ENCODE results near the gene CYP2W1. TPM values are rescaled to one million over a fixed set of nuclear protein-coding genes. Genes with fewer than 3 reads are reported as not detected.
"Not testable (repeated sequence)": the region's sequence is repeated elsewhere in the genome, so short reads cannot be mapped to it uniquely, and the experiment has no call there.

CYP2W1 gene
- total RNA-seq, 1 experiment from 2014 or later = not detected

DNA sequence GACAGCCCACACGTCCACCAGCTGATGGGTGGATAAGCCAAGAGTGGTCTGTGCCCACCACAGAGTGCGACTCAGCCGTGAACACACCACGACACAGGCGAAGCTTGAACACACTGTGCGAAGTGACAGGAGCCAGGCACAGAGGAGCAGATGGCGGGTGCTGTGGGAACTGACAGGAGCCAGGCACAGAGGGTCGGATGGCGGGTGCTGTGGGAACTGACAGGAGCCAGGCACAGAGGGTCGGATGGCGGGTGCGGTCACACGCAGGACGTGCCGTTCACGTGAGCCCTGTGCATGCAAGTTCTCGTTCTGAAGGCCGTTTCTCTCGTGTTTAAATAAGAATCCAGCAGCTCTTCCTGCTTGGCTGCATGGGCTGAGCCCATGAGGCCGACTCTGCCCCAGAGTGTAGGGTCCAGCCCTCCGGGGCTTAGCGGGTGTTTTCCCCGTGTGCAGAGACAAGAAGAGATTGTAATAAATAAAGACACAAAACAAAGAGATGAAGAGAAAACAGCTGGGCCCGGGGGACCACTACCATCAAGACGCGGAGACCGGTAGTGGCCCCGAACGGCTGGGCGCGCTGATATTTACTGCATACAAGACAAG is 22.6 kb upstream of the CYP2W1 start:
- no peak for DNase-seq (ENCODE audit: unreplicated experiment)
- H3K9me3 Mint-ChIP-seq (ENCODE audit: unreplicated experiment) = no peaks in the 10 kb centered on the region
- TF ChIP-seq, protein P1, sequence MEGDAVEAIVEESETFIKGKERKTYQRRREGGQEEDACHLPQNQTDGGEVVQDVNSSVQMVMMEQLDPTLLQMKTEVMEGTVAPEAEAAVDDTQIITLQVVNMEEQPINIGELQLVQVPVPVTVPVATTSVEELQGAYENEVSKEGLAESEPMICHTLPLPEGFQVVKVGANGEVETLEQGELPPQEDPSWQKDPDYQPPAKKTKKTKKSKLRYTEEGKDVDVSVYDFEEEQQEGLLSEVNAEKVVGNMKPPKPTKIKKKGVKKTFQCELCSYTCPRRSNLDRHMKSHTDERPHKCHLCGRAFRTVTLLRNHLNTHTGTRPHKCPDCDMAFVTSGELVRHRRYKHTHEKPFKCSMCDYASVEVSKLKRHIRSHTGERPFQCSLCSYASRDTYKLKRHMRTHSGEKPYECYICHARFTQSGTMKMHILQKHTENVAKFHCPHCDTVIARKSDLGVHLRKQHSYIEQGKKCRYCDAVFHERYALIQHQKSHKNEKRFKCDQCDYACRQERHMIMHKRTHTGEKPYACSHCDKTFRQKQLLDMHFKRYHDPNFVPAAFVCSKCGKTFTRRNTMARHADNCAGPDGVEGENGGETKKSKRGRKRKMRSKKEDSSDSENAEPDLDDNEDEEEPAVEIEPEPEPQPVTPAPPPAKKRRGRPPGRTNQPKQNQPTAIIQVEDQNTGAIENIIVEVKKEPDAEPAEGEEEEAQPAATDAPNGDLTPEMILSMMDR (IDR thresholded peaks at IDR 0.05; ENCODE audit: unreplicated experiment) = no peak
- intact Hi-C loops (cut with micrococcal nuclease) = no loop called here
- ChIA-PET CTCF (interaction anchor here (0.9 kb wide), 1 partner anchor 51 kb away, joined by 4 read pairs; no protein-coding TSS in a partner anchor), POLR2A (interaction anchor here (1.4 to 1.9 kb wide), 2 partner anchors 11 to 15 kb away, joined by 4 to 5 read pairs; partner anchors contain the start of gene COX19)
- H3K27me3 Mint-ChIP-seq (ENCODE audit: insufficient read depth, unreplicated experiment) = no peaks in the 10 kb centered on the region
- H3K27ac Mint-ChIP-seq (ENCODE audit: low read depth, unreplicated experiment) = no peak overlapping the region
- no peak overlapping the region for H3K4me3 Mint-ChIP-seq (ENCODE audit: unreplicated experiment)
- peaks cover 29% of the 10 kb centered on the region for H3K36me3 Mint-ChIP-seq (ENCODE audit: insufficient read depth, unreplicated experiment)
- H3K4me1 Mint-ChIP-seq (ENCODE audit: insufficient read depth, unreplicated experiment) = no peaks in the 10 kb centered on the region
- BruUV-seq (replicated peaks) = no TSS peak

DNA sequence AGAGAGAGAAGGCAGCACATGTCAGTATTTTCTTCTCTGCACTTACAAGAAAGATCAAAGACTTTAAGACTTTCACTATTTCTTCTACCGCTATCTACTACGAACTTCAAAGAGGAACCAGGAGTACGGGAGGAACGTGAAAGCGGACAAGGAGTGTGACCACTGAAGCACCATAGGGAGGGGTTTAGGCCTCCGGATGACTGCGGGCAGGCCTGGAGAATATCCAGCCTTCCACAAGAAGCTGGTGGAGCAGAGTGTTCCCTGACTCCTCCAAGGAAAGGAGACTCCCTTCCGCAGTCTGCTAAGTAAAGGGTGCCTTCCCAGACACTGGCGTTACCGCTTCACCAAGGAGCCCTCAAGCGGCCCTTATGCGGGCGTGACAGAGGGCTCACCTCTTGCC is 22.0 kb upstream of the CYP2W1 start:
- H3K4me1 Mint-ChIP-seq (ENCODE audit: insufficient read depth, unreplicated experiment); CTCF ChIA-PET; H3K9me3 Mint-ChIP-seq (ENCODE audit: unreplicated experiment); H3K27me3 Mint-ChIP-seq (ENCODE audit: insufficient read depth, unreplicated experiment); H3K27ac Mint-ChIP-seq (ENCODE audit: low read depth, unreplicated experiment); intact Hi-C loops (cut with micrococcal nuclease); H3K4me3 Mint-ChIP-seq (ENCODE audit: unreplicated experiment); DNase-seq (ENCODE audit: unreplicated experiment); BruUV-seq (replicated peaks): not testable (repeated sequence)
- peaks cover 28% of the 10 kb centered on the region for H3K36me3 Mint-ChIP-seq (ENCODE audit: insufficient read depth, unreplicated experiment)
- POLR2A ChIA-PET = interaction anchor here (0.6 to 1.9 kb wide), 3 partner anchors 12 to 109 kb away, joined by 3 to 5 read pairs (median 4); partner anchors contain the start of gene COX19

DNA sequence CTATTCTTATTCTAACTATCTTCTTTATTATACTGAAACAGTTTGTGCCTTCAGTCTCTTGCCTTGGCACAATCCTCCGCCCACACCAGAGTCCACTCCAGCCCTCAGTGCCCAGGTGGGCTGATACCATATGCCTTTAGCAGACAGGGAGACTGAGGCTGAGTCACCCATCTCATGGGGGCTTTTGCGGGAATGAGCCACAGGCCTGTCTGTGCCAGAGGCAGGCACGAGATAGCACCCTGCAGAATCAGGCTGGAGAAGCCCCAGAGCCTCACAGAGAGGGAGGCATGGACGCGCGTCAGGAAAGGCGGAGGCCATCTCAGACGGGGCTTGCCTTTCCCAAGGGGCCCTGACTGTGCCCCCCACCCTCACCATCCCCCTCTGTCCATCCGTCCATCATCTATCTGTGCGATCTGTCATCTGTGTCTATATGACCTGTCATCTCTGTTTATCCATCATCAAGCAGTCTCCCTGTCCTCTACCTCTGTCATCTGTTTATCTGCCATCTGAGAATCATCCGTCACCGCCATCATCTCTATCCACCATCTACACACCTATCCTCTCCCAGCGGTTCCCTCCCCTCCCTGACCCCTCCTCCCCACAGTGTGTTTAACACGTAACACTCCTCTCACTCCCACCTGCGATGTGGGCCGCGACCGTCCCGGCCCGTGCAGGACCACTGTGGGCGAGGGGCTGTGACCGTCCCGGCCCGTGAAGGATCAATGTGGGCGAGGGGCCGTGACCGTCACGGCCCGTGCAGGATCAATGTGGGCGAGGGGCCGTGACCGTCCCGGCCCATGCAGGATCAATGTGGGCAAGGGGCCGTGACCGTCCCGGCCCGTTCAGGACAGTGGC is 21.2 kb upstream of the CYP2W1 start:
- BruUV-seq (replicated peaks) = no TSS peak
- ChIA-PET CTCF (no interaction called here), POLR2A (interaction anchor here (0.6 to 1.9 kb wide), 2 partner anchors 14 to 110 kb away, joined by 3 to 5 read pairs; partner anchors contain the start of gene COX19)
- TF ChIP-seq, protein P1 (IDR thresholded peaks at IDR 0.05; ENCODE audit: unreplicated experiment) = no peak
- H3K27me3 Mint-ChIP-seq (ENCODE audit: insufficient read depth, unreplicated experiment) = no peaks in the 10 kb centered on the region
- intact Hi-C loops (cut with micrococcal nuclease) = no loop called here
- H3K4me1 Mint-ChIP-seq (ENCODE audit: insufficient read depth, unreplicated experiment) = no peaks in the 10 kb centered on the region
- DNase-seq (ENCODE audit: unreplicated experiment) = no peak
- H3K27ac Mint-ChIP-seq (ENCODE audit: low read depth, unreplicated experiment) = no peak overlapping the region
- H3K36me3 Mint-ChIP-seq (ENCODE audit: insufficient read depth, unreplicated experiment) = peaks cover 24% of the 10 kb centered on the region
- no peak overlapping the region for H3K4me3 Mint-ChIP-seq (ENCODE audit: unreplicated experiment)
- no peaks in the 10 kb centered on the region for H3K9me3 Mint-ChIP-seq (ENCODE audit: unreplicated experiment)

DNA sequence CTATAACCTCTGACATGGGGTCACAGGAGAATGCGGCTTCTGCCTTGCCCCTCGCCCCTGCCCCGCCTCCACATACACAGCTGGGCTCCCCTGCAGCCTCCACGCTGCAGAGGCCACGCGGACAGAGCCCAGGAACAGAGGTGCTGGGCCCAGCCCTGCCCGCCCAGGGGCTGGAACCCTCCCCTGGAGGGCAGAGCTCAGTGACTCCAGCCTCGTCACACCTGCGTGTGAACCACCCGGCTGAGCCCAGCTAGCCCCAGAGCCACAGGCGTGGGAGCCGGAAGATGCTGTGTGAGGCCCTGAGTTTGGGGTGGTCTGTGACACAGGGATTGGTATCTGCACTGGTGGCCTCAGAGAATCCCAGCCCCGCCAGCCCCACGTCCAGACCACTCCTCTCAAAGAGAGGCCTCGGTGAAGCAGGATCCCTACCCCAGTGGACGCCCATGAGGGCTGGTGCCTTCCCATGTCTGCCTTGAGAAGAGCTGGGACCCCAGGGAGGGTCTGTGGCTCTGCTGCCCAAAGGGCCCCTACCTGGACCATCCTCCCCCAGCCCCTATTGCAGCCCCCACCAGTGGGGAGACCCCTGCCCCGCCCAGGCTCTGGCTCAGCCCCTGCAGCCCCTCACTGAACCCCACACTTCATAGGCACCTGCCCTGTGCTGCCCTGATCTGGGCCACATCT is 20.4 kb upstream of the CYP2W1 start:
- Mint-ChIP-seq H3K4me1 (ENCODE audit: insufficient read depth, unreplicated experiment) (no peaks in the 10 kb centered on the region), H3K36me3 (ENCODE audit: insufficient read depth, unreplicated experiment) (peaks cover 30% of the 10 kb centered on the region), H3K4me3 (ENCODE audit: unreplicated experiment) (no peak overlapping the region), H3K9me3 (ENCODE audit: unreplicated experiment) (no peaks in the 10 kb centered on the region), H3K27me3 (ENCODE audit: insufficient read depth, unreplicated experiment) (no peaks in the 10 kb centered on the region), H3K27ac (ENCODE audit: low read depth, unreplicated experiment) (no peak overlapping the region)
- ChIA-PET POLR2A (no interaction called here), CTCF (no interaction called here)
- intact Hi-C loops (cut with micrococcal nuclease) = no loop called here
- DNase-seq (ENCODE audit: unreplicated experiment) = no peak
- TF ChIP-seq, protein P1 (IDR thresholded peaks at IDR 0.05; ENCODE audit: unreplicated experiment) = no peak
- no TSS peak for BruUV-seq (replicated peaks)
